Measurements from ENCODE around the gene VSTM5. TPM values are rescaled to one million over a fixed set of nuclear protein-coding genes. Genes with fewer than 3 reads are reported as not detected.

VSTM5 gene
- total and polyA plus RNA-seq, 2 of the 8 experiments (the other 6 are each of a cell fraction or from before 2014, with no cell fraction given) = 0.22 to 0.70 TPM

GRCh38 chr11:93773601-93774200 is 76.7 kb downstream of the VSTM5 start:
- Histone ChIP-seq H3K14ac (ENCODE audit: insufficient read length) (no peak overlapping the region), H3K27ac (ENCODE audit: low read depth, low read length) (no peak overlapping the region), H2BK12ac (ENCODE audit: low read depth, low read length) (no peak overlapping the region), H2BK5ac (ENCODE audit: low read depth, low read length) (no peak overlapping the region), H3K4me2 (ENCODE audit: insufficient read depth in 1 of 2, low read depth in 2 of 2, low read length in 2 of 2) (no peak overlapping the region), H3K4ac (replicated peaks; ENCODE audit: insufficient read length, low read depth, low read length) (no peak overlapping the region), H3K4me1 (replicated peaks in 1 of 4; ENCODE audit: control insufficient read depth in 3 of 4, insufficient read depth in 4 of 4, low read length in 3 of 4) (no peaks in the 10 kb centered on the region; a peak in 2 of 7 replicates), H3K23me2 (ENCODE audit: low read depth, low read length) (peaks cover 2% of the 10 kb centered on the region; the same call in 1 of the 2 replicates), H4K91ac (replicated peaks; ENCODE audit: insufficient read length, low read length) (no peak overlapping the region), H3K9ac (replicated peaks in 1 of 4; ENCODE audit: extremely low read depth in 1 of 4, low read depth in 3 of 4, low read length in 3 of 4) (no peak overlapping the region), H4K5ac (ENCODE audit: insufficient read length, low read depth, low read length) (no peak overlapping the region), H3K79me1 (ENCODE audit: low read depth, low read length) (no peaks in the 10 kb centered on the region), H3K56ac (replicated peaks; ENCODE audit: insufficient read length, low read depth, low read length) (no peak overlapping the region), H4K20me1 (replicated peaks in 1 of 2; ENCODE audit: control insufficient read depth in 1 of 2, insufficient read depth in 2 of 2, low read length in 2 of 2) (peaks cover 1 to 3% of the 10 kb centered on the region in 2 experiments), H2AK5ac (ENCODE audit: low read depth, low read length) (no peak overlapping the region), H3K18ac (ENCODE audit: extremely low read depth, low read length) (no peak overlapping the region), H2AFZ (ENCODE audit: low read length) (no peak overlapping the region), H4K8ac (ENCODE audit: extremely low read depth, insufficient read depth, low read length) (no peak overlapping the region), H2BK15ac (ENCODE audit: low read length) (no peak overlapping the region), H3K9me3 (ENCODE audit: insufficient read depth in 2 of 2, low read depth in 1 of 2, low read length in 1 of 2) (no peaks in the 10 kb centered on the region), H3K36me3 (ENCODE audit: control insufficient read depth in 2 of 4, insufficient read depth in 4 of 4, low read length in 3 of 4) (no peaks in the 10 kb centered on the region), H3K27me3 (replicated peaks in 1 of 4; ENCODE audit: control insufficient read depth in 3 of 4, extremely low read depth in 1 of 4, insufficient read depth in 3 of 4, low read length in 3 of 4) (no peaks in the 10 kb centered on the region), H3K4me3 (ENCODE audit: extremely low read depth in 1 of 4, insufficient read depth in 2 of 4, low read depth in 3 of 4, low read length in 4 of 4) (no peak overlapping the region), H3K79me2 (ENCODE audit: control insufficient read depth in 1 of 2, insufficient read depth in 2 of 2, low read length in 2 of 2) (no peaks in the 10 kb centered on the region), H3K23ac (ENCODE audit: insufficient read length) (no peak overlapping the region), H2BK20ac (ENCODE audit: low read length) (no peak overlapping the region), H2BK120ac (replicated peaks; ENCODE audit: low read depth, low read length) (no peak overlapping the region)
- CTCF ChIA-PET (ENCODE audit: partially characterized antibody) = interaction anchor here (2.5 to 3.4 kb wide), 2 partner anchors 8 to 10 kb away, joined by 9 to 13 read pairs; partner anchors contain the start of gene MED17
- 84% methylated on average over 10 of the region's 10 CpGs; no CpG with 5 or more reads in 1 of the 2 experiments for WGBS, 2 experiments (ENCODE audit: extremely low coverage in 1 of 2, insufficient coverage in 1 of 2, insufficient read length in 1 of 2, insufficient replicate concordance in 2 of 2, low coverage in 1 of 2, low lambda C conversion rate in 2 of 2, missing lambda C conversion rate in 1 of 2)
- POLR2A ChIA-PET (ENCODE audit: partially characterized antibody) = interaction anchor here (0.6 to 9.4 kb wide), 5 partner anchors 8 to 704 kb away, joined by 3 to 88 read pairs (median 7); partner anchors contain the start of genes C11orf54, MED17 and TAF1D
- TF ChIP-seq SP1 (IDR thresholded peaks at IDR 0.05; ENCODE audit: low read depth, low read length) (no peak), SP2 (IDR thresholded peaks at IDR 0.05; ENCODE audit: low read length) (no peak), TBP (IDR thresholded peaks at IDR 0.05; ENCODE audit: low read depth, low read length) (no peak), GABPA (IDR thresholded peaks at IDR 0.05; ENCODE audit: borderline replicate concordance, insufficient read depth, low read length) (no peak), SIRT6 (IDR thresholded peaks at IDR 0.05; ENCODE audit: low read length) (no peak), TAF1 (IDR thresholded peaks at IDR 0.05; ENCODE audit: low read depth, low read length) (no peak), TCF12 (IDR thresholded peaks at IDR 0.05; ENCODE audit: low read depth, low read length) (no peak), KDM5A (IDR thresholded peaks at IDR 0.05; ENCODE audit: low read length) (no peak)
- TF ChIP-seq, protein P1, sequence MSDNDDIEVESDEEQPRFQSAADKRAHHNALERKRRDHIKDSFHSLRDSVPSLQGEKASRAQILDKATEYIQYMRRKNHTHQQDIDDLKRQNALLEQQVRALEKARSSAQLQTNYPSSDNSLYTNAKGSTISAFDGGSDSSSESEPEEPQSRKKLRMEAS (IDR thresholded peaks at IDR 0.05) = no peak
- DNase-seq (ENCODE audit: low read depth in 1 of 2, low spot score in 2 of 2) (no peak), FAIRE-seq (no peak)
